ENCODE measurements around the gene DYNLT2. TPM values are rescaled to one million over a fixed set of nuclear protein-coding genes. Genes with fewer than 3 reads are reported as not detected.

DYNLT2 gene
- total and polyA plus RNA-seq, 2 of the 13 experiments (the other 11 are each of a cell fraction or from before 2014, with no cell fraction given), result 2.1 to 4.3 TPM

GRCh38 chr6:169722362-169723199 lies 28.8 kb downstream of the DYNLT2 start (continued):
- TF ChIP-seq EP300 (IDR thresholded peaks at IDR 0.05; ENCODE audit: low read depth in 2 of 2, low read length in 2 of 2), result no peak
- no peak for TF ChIP-seq EP300 (CRISPR knock-in tag; IDR thresholded peaks at IDR 0.05; ENCODE audit: borderline replicate concordance)
- no peak for TF ChIP-seq ZNF33B (CRISPR knock-in tag; IDR thresholded peaks at IDR 0.05)
- TF ChIP-seq KAT2B (IDR thresholded peaks at IDR 0.05; ENCODE audit: borderline replicate concordance, low read depth, low read length), result no peak
- TF ChIP-seq, protein P1, sequence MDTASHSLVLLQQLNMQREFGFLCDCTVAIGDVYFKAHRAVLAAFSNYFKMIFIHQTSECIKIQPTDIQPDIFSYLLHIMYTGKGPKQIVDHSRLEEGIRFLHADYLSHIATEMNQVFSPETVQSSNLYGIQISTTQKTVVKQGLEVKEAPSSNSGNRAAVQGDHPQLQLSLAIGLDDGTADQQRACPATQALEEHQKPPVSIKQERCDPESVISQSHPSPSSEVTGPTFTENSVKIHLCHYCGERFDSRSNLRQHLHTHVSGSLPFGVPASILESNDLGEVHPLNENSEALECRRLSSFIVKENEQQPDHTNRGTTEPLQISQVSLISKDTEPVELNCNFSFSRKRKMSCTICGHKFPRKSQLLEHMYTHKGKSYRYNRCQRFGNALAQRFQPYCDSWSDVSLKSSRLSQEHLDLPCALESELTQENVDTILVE (CRISPR knock-in tag; IDR thresholded peaks at IDR 0.05), result no peak
- TF ChIP-seq AGO2 (optimal IDR thresholded peaks at IDR 0.05; ENCODE audit: low read depth, low read length), result no peak
- no peak for TF ChIP-seq ZNF329 (CRISPR knock-in tag; IDR thresholded peaks at IDR 0.05; ENCODE audit: low read depth)
- no peak for TF ChIP-seq ETV6 (CRISPR knock-in tag; conservative IDR thresholded peaks at IDR 0.05)
- no peak for TF ChIP-seq ZNF784 (CRISPR knock-in tag; IDR thresholded peaks at IDR 0.05; ENCODE audit: borderline replicate concordance)
- no peak for TF ChIP-seq MAFG (CRISPR knock-in tag; IDR thresholded peaks at IDR 0.05)
- TF ChIP-seq EED (CRISPR knock-in tag; IDR thresholded peaks at IDR 0.05), result no peak
- TF ChIP-seq SIX4 (CRISPR knock-in tag; IDR thresholded peaks at IDR 0.05), result no peak
- TF ChIP-seq, protein P2, sequence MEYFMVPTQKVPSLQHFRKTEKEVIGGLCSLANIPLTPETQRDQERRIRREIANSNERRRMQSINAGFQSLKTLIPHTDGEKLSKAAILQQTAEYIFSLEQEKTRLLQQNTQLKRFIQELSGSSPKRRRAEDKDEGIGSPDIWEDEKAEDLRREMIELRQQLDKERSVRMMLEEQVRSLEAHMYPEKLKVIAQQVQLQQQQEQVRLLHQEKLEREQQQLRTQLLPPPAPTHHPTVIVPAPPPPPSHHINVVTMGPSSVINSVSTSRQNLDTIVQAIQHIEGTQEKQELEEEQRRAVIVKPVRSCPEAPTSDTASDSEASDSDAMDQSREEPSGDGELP (IDR thresholded peaks at IDR 0.05; ENCODE audit: borderline replicate concordance, low read depth), result no peak
- no peak for TF ChIP-seq ZNF30 (CRISPR knock-in tag; IDR thresholded peaks at IDR 0.05)
- TF ChIP-seq PATZ1 (CRISPR knock-in tag; IDR thresholded peaks at IDR 0.05), result no peak
- TF ChIP-seq JUND (CRISPR knock-in tag; IDR thresholded peaks at IDR 0.05), result no peak
- no peak for TF ChIP-seq MLLT10 (CRISPR knock-in tag; IDR thresholded peaks at IDR 0.05)
- no peak for TF ChIP-seq NPAS2 (CRISPR knock-in tag; IDR thresholded peaks at IDR 0.05; ENCODE audit: borderline replicate concordance)
- TF ChIP-seq SCMH1 (CRISPR knock-in tag; IDR thresholded peaks at IDR 0.05; ENCODE audit: borderline replicate concordance), result no peak
- TF ChIP-seq CC2D1A (CRISPR knock-in tag; IDR thresholded peaks at IDR 0.05), result no peak
- TF ChIP-seq ZNF34 (CRISPR knock-in tag; IDR thresholded peaks at IDR 0.05; ENCODE audit: borderline replicate concordance), result no peak
- no peak for TF ChIP-seq ZNF788 (CRISPR knock-in tag; IDR thresholded peaks at IDR 0.05; ENCODE audit: borderline replicate concordance)
- no peak for TF ChIP-seq ZBTB10 (CRISPR knock-in tag; IDR thresholded peaks at IDR 0.05; ENCODE audit: borderline replicate concordance)

Data from HepG2 (cell line).